Thyroid gland (tissue), 4 donors: ENCODE measurements around the gene CFAP157.

ENCODE experiments used
- CTCF ChIP-seq, 6 experiments: fragments of 200-600 bp in 3 of 6; fragments of 450-650 bp in 3 of 6; sonication (generic) in 3 of 6; IDR thresholded peaks; one replicate each; pipeline ENCODE4 v1.5.1; 2016 to 2019; ENCODE audit warnings: antibody characterized with exemption in 6 of 6, mild to moderate bottlenecking in 2 of 6, inconsistent platforms in 1 of 6, moderate library complexity in 1 of 6
- POLR2A ChIP-seq, 2 donors: fragments of 450-650 bp; IDR thresholded peaks; one replicate each; pipeline ENCODE4 v1.6.1; 2017; ENCODE audit warnings: antibody characterized with exemption in 2 of 2, mild to moderate bottlenecking in 2 of 2, moderate library complexity in 1 of 2

GRCh38 chr9:127715470-127716337, 8.9 kb downstream of the CFAP157 start, which contains the start of the genes PTRH1 and TTC16:
- TF ChIP-seq CTCF (IDR thresholded peaks at IDR 0.05) = no peak
- peak in 1 of 2 donors; percentile 78 for TF ChIP-seq POLR2A (IDR thresholded peaks at IDR 0.05)
